Measurements from ENCODE around the gene DISC1.
"Not testable (repeated sequence)": the region's sequence is repeated elsewhere in the genome, so short reads cannot be mapped to it uniquely, and the experiment has no call there.

The DISC1 gene

DNA sequence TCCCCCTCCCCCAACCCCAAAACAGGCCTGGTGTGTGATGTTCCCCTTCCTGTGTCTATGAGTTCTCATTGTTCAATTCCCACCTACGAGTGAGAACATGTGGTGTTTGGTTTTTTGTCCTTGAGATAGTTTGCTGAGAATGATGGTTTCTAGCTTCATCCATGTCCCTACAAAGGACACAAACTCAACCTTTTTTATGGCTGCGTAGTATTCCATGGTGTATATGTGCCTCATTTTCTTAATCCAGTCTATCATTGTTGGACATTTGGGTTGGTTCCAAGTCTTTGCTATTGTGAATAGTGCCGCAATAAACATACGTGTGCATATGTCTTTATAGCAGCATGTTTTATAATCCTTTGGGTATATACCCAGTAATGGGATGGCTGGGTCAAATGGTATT is 102.4 kb downstream of the DISC1 start:
- not testable (repeated sequence) for DNase-seq (ENCODE audit: low read depth, low spot score)

DNA sequence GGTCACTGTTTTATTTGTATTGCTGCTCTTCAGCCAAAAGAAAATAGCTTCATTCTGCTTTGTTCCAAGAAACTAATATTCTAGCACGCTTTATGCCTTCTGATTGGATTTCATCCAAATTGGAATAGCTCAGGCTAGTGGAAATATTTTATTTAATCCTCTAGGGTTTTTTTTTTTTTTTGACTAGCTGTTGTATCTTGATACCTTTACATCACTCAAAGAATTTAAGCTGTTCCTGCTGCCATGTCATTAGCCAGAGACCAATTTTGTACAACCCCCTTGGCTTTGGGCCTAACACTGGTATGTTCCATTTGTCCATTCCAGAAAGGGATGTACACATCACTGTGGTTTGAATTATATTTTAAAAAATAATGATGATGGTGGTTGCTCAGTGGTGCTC is 103.0 kb downstream of the DISC1 start:
- no peak for DNase-seq (ENCODE audit: low read depth, low spot score)

DNA sequence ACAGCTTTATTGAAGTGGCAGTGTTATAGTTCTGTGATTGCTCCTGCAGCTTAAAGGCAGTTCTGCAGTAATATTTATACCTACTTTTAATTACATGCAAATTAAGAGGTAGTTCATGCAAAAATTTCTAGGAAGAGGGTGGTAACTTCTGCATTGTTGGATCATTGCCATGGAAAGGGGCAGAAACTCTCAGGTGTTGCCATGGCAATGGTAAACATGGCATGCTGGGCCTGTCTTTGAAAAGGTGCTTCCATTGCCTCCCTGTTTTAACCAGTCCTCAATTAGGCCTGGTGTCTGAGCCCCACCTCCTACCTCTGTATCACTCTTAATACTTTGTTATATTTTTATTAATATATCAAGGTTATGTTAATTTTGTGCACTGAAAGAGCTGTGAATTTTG is 104.7 kb downstream of the DISC1 start:
- no peak for DNase-seq (ENCODE audit: low read depth, low spot score)

GRCh38 chr1:231733063-231733462 is 106.5 kb downstream of the DISC1 start:
- DNase-seq (ENCODE audit: low read depth, low spot score): no peak

- DNase-seq (ENCODE audit: low read depth, low spot score): no peak
Measured at GRCh38 chr1:231733672-231734071, 107.1 kb downstream of the DISC1 start.

- DNase-seq (ENCODE audit: low read depth, low spot score): no peak
Measured at GRCh38 chr1:231734417-231734816, 107.8 kb downstream of the DISC1 start.

- DNase-seq (ENCODE audit: low read depth, low spot score): no peak
Measured at GRCh38 chr1:231735411-231735810, 108.8 kb downstream of the DISC1 start.

DNA sequence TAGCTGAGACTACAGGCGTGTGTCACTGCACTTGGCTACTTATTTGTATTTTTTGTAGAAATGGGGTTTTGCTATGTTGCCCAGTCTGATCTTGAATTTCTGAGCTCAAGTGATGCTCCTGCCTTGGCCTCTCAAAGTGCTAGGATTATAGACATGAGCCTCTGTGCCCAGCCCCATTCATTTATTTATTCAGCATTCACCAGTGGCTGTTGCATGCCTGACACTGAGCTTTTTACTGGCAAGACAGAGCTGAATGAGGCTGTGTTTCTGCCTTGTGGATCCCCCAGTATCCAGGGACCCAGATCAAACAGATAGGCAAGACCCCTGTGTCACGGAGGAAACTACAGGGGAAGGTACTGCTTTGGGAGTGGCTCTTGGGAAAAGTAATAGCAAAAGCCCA is 109.4 kb downstream of the DISC1 start:
- DNase-seq (ENCODE audit: low read depth, low spot score): no peak

- no peak for DNase-seq (ENCODE audit: low read depth, low spot score)
Measured at GRCh38 chr1:231736464-231736863, 109.9 kb downstream of the DISC1 start.

- DNase-seq (ENCODE audit: low read depth, low spot score): no peak
Measured at GRCh38 chr1:231738554-231738953, 112.0 kb downstream of the DISC1 start.

DNA sequence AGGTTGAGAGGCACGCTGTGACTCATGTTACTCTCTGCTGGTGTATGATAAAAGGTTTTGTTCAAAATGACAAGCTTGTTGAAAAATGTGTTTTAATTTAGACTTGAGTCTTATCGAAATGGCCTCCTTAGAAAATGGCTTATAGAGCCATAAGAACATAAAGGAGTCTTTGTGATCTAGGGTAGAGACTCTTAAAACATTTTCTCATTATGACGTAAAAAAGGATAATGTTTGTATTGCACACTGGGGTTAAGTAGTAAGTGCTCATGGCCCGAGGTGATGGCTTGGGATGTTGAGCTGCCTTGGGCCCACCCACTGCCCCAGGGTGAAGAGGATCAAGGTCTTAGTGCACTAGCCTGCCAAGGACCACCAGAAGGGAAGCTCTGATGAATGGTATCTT is 117.4 kb downstream of the DISC1 start:
- no peak for DNase-seq (ENCODE audit: low read depth, low spot score)

DNA sequence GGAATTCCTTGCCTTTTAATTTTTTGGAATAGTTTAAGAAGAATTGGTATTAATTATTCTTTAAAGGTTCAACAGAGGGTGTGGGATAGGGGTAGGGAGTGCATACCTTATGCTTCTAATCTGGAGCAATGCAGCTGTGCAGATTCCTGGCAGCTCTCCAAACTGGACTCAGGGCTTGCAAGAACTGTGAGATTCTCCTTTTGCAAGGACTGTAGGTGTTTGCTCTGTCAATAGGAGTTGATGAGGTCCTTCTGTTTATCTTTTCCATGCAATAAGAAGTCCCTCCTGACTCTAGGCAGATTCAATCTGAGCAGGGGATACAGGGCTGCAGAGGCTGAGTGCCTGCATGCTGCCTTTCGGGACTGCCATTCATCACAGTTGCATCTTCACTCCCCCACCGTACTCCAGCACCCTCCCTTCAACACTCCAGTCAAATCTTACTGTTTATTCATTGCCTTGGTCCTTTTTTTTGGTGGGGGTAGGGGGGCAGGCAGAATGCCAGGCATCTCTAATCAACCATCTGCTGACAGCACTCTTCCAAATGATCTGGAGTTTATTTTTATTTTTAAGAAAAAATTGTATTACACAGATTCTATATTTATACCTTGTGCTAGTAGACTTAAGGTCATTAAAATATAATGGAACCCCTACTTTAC is 122.3 kb downstream of the DISC1 start:
- no peak for DNase-seq (ENCODE audit: low read depth, low spot score)

- no peak for DNase-seq (ENCODE audit: low read depth, low spot score)
Measured at GRCh38 chr1:231750296-231750695, 123.7 kb downstream of the DISC1 start.

GRCh38 chr1:231750818-231751362 is 124.3 kb downstream of the DISC1 start:
- DNase-seq (ENCODE audit: low read depth, low spot score): no peak

DNA sequence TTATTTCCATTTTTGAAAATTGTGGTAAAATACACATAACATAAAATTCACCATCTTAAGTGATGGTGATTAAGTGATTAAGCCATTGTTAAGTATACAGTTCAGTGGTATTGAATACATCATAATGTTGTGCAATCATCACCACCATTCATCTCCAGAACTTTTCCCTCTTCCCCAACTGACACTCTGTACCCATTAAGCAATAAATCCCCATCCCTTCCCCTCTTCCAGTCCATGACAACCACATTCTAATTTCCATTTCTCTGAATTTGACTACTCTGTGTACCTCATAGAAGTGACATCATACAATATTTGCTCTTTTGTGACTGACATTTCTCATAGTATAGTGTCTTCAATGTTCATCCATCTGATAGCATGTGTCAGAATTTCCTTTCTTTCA is 124.8 kb downstream of the DISC1 start:
- DNase-seq (ENCODE audit: low read depth, low spot score): no peak

DNA sequence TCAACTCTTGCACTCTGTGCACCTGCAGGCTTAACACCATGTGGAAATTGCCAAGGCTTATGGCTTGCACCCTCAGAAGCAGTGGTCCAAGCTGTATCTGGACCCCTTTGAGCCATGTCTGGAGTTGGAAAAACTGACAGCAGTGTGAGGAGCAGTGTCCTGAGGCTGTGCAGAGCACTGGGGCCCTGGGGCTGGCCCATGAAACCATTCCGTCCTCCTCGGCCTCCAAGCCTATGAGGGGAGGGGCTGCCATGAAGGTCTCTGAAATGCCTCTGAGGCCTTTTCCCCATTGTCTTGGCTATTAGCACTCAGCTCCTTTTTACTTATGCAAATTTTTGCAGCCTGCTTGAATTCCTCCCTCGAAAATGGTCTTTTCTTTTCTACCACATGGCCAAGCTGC is 126.7 kb downstream of the DISC1 start:
- DNase-seq (ENCODE audit: low read depth, low spot score): no peak

- DNase-seq (ENCODE audit: low read depth, low spot score): no peak
Measured at GRCh38 chr1:231757101-231757404, 130.5 kb downstream of the DISC1 start.

DNA sequence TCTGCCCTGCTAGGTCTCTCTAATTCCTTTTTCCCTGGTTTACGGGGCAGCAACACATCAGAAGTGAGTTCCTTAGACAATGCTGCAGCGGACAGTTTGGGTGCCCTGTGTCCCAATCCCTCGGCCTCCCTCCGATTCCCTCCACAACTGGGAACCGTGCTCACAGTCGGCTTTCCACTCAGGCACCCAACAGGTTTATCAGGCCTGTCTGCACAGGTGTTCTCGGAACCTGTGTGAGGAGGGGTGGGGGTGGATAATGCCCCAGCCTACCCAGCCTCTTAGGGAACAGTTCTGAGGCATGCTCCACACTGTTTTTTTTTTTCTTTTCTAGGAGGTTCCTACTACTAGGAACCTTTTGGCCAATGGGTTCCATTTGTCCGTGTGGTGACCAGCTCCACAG is 131.2 kb downstream of the DISC1 start:
- DNase-seq (ENCODE audit: low read depth, low spot score): no peak

- no peak for DNase-seq (ENCODE audit: low read depth, low spot score)
Measured at GRCh38 chr1:231761252-231761651, 134.7 kb downstream of the DISC1 start.

DNA sequence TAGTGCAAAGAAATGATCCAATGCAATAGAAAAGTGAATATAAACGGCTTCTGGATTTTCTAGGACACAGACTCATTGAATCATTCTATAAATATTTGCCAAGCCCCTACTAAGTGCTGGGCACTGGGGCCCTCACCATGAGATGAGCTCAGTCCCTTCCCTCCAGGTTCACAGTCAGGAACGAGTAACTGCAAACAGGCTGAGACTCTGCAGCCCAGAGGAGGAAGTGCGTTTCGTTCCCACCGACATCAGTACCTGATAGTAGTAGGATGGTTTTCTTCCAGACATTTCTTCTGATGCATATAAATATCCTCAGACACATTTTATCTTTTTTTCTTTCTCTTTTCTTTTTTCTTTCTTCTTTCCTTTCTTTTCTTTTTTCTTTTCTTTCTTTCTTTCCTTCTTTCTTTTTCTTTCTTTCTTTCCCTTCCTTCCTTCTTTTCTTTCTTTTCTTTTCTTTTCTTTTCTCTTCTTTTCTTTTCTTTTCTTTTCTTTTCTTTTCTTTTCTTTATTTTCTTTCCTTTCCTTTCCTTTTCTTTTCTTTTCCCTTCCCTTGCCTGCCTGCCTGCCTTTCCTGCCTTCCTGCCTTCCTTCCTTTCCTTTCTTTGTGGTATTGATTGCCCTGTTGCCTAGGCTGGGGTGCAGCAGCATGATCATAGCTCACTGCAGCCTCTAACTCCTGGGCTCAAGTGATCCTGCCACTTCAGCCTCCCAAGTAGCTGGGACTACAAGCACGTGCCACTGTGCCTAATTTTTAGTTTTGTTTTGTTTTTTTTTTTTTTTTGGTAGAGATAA is 135.4 kb downstream of the DISC1 start:
- no peak for DNase-seq (ENCODE audit: low read depth, low spot score)

DNA sequence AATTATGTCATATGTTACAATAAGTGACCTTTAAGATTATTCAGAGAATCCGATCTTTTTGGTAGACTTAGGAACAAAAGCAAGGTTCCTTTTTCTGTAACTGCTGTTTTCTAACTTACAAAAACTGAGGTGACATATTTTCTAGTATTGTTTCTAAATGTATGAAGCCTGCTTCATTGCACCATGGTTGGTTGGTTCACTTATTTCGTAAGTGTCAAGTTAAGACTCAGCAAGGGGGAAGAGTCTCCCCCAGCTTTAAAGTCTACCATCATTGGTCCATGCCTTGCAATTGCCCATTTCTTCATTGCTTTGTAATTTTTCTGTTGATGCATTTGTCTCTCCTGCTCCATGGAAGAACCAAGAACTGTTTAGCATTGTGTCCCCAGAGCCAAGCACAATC is 136.9 kb downstream of the DISC1 start:
- DNase-seq (ENCODE audit: low read depth, low spot score): no peak

GRCh38 chr1:231765825-231766224 is 139.2 kb downstream of the DISC1 start:
- DNase-seq (ENCODE audit: low read depth, low spot score): not testable (repeated sequence)

GRCh38 chr1:231767471-231767870 is 140.9 kb downstream of the DISC1 start:
- DNase-seq (ENCODE audit: low read depth, low spot score): no peak

Measured in activated CD4-positive, CD25-positive, alpha-beta regulatory T cell treated with anti-CD3 and anti-CD28 coated beads, Interleukin-2, amount 50 U/mL, for 16 hours (primary cell).